HG02970 (cell line): ENCODE measurements around the gene F7.

Experiments used
- ATAC-seq: cut with Tn5 transposase; IDR thresholded peaks from one replicate; pipeline ENCODE4 v1.9.1; 2021; ENCODE audit warnings: mild to moderate bottlenecking, moderate library complexity, moderate number of reproducible peaks; ENCODE audit not compliant: unreplicated experiment, low FRiP score

Gene F7

DNA sequence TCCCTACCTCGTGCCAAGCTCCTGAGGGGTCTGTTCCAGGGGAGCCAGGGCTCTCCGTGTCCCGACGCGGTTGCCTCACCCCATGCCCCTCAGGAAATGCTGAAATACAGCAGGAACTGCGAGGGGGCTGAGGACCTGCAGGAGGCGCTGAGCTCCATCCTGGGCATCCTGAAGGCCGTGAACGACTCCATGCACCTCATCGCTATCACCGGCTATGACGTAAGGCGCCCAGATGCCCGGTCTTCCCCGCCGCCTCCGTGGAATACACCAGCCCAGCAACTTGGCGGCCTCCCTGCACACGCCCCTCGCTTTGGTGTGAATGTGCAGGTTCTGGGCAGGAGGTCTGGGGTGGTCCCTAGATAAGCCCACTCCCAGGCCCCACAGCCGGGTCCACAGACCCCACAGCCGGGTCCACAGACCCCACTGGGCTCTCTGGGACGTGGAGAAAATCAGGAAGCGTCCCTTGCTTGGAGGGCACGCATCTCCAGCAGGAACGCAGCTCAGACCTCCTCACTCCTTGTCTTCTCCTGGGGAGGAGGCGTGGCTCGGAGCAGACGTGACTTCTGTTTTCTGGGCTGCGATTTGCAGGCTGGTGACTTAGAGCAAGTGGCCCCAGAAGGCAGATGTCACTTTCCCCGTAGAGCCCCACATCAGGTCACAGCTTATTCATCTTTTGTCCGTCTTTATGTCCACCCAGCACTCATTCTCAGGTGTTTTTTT lies 19.4 kb upstream of the F7 start:
- ATAC-seq: no peak

DNA sequence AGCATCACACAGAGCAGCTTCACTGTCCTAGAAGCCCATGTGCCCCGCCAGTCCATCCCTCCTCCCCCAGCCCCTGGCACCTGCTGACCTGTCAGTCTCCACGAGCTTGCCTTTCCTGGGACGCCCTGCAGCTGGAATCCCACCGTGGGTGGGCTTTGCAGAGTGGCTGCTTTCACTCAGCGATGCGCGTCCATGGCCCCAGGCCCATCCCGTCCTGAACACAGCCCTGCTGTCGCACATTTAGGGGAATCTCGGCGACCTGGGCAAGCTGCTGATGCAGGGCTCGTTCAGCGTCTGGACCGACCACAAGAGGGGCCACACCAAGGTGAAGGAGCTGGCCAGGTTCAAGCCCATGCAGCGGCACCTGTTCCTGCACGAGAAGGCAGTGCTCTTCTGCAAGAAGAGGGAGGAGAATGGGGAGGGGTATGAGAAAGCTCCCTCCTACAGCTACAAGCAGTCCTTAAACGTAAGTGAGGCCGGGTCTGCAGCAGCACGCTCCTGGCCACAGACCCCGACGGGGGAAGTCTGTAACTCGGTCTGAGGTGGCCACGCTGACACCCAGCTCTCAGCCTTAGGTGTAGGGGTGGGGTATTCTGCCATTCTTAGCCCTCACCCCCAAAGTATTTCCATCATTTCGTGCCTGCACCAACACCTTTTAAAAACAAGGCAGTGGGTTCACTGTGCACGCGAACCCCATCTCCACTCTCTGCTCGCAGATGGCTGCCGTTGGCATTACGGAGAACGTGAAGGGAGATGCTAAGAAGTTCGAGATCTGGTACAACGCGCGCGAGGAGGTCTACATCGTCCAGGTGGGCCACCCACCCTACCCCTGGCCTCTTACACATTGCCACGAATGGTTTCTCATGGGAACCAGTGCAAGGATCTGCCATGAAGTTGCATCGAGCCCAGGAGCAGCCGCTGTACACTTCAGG lies 18.3 kb upstream of the F7 start:
- no peak for ATAC-seq

DNA sequence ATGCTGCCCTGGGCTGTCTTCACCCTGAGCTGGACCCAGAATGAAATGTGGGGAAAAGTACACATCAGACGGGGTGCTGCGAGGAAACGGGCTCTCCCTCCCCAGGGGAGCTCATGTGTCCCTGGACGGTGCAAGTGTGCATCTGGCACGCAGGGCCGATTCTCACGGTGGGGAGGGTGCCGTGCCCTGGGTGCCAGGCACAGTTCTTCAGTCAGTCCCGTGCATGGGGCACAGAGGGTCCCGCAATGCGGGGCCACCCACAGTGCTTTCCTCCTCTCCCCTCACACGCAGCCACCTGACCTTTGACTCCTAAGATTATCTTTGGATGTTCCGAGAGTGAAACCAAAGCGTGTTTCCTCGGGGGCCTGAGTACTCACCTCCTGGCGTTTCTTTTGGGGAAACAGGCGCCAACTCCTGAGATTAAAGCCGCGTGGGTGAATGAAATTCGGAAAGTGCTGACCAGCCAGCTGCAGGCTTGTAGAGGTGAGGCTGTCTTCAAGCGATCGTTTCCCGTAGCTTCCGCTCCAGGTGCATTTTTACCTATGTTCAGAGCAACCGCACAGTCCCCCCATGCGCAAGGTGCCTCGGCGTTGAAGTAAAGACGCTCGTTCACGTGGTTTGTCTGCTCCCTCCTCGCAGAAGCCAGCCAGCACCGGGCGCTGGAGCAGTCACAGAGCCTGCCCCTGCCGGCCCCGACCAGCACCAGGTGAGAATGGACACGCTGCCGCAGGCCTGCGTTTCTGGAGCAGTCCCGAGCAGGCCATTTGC lies 17.5 kb upstream of the F7 start:
- no peak for ATAC-seq

DNA sequence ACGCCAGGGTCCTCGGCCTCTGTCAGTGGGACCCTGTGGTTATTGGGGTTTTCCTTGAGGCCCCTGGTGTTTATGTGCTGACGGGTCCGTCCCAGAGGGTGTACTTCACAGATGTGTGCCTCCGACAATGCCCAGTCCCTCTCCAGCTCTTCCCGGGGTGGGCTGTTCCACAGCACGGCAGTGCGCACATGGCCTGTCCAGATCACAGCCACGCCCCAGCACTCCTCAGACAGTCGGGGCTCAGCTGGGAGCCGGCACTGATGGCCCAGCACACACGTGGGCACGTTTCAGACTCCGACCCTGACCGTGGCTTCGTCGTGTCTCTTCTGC lies 16.9 kb upstream of the F7 start:
- no peak for ATAC-seq

DNA sequence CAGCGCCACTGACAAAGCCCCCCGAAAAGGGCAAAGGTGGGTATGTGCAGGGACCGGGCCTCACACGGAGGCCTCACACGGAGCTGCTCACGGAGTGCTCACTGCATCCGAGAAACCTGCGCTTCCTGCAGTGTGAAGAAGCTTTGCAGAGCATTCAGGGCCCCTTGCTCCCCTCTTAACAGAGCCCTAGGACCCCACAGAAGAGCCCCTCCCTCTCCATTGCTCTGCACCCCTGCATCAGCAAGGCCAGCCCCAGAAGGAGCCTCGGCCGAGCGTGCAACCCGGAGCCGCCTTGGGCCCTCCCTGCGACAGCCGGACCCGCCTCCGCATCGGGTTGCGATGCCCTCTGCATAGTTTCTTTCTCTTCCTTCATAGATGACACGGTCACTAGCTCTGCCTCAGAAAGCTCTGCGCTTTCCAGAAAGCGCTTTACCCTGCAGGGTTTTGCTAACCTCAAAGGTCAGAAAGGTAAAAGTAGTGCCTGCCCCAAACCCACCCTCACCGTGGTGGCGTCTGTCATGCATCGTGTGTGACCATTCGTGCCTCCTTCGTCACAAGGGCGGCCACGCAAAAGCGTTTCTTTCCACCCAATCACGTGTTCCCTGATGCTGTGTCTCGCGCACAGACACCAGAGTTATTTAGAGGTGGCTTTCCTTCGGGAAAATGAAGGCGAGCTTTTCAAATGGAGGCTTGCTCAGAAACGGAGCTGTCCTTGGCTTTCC lies 15.7 kb upstream of the F7 start:
- ATAC-seq: no peak

DNA sequence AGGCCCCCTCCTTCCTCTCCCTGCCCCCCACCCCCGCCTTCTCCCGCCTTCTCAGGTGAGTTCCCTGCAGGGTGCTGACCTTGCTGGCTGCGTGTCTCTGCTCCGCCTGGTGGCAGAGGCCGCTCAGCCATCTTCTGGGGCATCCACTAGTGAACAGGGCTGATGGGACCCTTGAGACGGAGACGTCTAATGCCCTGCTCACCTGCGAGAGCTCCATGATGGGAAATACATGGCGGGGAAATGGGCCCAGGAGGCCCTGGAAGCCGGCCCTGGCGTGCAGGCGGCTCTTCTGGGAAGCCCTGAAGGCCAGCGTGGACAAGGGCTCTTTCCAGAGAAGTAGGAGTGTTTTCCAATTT lies 15.2 kb upstream of the F7 start:
- no peak for ATAC-seq

DNA sequence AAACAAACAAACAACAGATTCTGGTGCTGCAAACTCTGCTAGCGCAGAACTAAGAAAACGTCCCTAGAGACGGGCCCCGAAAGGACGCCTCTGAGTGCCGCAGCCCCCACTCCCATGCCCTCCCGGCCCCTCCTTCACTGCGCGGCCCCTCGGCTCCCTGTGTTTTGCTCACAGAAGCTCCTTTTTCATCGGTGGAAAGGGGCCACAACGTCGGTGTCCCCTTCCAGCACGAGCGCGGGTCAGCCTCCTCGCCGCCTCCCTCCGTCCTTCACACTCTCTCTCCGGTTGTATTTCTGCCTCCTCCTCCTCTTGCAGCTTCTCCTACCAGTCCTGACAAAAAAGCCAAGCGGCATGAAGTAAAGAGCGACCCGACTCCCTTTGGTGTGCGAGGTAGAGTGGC lies 14.8 kb upstream of the F7 start:
- ATAC-seq: no peak

DNA sequence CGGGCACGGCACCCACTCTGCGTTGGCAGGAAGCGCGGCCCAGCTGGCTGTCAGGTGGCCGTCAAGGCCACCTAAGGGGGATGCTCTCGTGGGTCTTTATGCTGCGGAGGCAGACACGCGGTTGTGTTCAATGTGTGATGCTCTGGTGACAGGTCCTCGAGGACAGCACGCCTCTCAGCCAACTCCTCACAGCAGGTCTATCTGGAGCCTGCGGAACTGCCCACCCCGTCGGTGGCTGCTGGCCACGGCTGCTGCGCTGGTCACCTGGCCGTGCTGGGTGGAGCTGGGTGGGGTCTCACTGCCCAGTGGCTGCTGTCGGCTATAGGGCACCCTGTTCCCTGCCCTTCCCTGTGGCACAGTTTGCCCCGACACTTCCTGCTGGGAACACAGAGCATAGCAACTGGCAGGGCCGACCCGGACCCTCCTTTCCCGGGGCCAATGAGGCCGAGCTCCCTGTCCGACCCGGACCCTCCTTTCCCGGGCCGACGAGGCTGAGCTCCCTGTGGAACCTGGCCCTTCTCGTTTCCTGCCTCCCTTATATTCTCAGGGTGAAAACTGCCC lies 14.3 kb upstream of the F7 start:
- ATAC-seq: no peak

DNA sequence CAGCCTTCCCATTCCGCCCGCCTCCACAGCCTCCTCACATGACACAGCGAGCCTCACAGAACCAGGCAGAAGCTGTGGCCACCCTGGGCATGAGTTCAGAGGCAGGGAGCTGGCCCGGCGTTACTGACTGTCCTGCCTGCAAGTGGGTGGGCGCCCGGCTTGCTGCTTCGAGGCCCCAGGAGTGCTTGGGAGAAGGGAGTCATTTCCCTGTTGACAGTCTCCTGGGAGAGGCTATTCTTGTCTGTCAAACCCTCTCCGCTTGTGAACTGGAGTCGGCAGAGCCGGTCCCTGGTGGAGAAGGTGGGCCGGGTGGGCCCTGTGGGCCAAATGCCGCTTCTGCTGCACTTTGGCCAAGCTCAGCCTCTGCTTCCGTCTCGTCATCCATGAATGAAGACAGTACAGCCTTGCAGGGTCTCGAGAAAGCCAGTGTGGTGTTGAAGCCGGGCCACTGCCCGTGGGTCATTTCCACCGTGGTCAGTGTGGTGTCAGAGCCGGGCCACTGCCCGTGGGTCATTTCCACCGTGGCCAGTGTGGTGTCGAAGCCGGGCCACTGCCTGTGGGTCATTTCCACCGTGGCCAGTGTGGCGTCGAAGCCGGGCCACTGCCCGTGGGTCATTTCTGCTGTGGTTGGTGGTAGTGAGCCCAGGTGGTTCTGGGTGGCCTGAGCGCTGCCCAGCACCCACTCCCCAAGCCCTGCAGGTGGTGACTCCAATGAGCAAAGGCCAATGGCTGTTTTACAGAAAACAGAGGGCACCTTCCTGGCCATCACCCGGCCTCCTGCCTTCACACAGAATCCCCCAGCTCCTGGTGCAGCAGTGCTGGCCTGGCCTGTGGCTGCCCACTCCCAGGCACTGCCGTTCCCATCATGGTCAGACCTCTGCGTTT lies 13.5 kb upstream of the F7 start:
- ATAC-seq: no peak

DNA sequence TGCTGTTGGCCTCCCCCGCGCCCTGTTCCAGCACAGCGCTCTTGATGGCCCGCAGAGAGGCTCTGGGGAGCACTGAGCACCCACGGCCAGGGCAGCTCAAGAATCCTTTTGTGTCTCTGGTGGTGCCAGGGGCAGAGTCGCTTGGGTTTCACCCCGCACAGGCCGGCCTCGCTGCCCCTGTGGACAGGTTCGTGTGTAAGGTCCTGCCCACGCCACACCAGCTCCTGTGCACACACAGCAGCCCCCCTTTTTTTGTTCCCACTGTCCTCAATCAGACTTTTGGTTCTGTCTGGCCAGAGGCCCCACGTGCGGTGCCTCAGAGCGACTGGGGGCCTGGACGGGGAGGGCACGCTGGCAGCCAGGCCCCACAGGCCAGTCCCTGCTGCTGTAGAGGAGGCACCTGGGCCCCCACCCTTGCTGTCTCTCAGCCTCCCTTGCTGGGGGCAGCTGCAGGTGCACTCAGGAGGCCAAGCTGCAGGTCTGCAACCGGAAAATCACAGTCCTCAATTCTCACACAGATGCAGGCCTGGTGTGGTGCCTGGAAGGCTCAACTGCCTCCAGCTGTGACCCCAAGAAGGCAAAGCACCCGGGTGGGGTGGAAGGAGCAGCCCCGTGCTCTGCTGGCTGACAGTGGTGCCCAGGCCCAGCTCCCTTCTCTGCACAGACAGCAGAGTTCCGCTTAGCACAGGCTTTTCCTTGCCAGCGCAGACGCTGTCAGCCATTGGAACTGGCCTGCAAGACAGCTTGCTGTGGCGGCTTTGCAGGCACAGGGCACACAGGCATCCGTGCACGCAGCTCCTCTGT lies 12.6 kb upstream of the F7 start:
- no peak for ATAC-seq

DNA sequence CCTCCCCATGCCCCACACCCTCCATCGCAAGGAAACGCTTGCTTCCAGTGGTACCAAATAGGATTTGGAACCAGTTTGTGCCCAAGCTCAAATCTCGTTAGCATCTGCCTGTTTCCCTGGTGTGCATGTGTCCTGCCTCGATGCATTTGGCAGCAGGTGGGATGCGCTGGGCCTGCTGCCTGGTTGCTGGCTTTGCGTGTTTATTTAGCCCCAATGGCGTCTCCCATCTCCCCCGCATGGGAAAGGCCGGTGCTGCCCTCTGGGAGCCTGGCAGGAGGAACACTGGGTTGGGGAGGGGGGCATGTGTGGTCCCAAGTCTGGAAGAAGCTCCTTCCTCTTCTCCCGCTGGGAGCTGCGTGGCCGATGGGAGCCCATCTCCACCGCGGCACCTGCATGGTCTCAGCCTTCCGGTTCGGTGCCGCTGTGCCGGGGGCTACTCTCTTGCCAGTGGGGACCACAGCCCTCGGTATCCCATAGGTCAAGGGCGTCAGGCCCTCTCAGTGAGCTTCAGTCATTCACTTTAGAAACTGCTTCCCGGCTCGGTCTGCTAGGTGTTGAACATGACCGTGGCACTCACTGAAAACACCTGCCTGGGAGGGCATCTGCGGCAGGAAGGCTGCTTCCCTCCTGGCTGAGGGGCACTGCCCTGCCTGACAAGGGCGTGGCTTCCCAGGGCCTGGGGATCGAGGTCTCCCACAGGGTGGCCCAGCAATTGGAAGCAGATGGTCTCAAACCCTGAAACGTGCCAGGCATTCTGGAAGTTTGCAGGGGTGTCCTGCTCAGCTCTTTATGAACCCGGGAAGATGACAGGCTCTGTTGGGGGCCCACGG lies 11.8 kb upstream of the F7 start:
- ATAC-seq: no peak

DNA sequence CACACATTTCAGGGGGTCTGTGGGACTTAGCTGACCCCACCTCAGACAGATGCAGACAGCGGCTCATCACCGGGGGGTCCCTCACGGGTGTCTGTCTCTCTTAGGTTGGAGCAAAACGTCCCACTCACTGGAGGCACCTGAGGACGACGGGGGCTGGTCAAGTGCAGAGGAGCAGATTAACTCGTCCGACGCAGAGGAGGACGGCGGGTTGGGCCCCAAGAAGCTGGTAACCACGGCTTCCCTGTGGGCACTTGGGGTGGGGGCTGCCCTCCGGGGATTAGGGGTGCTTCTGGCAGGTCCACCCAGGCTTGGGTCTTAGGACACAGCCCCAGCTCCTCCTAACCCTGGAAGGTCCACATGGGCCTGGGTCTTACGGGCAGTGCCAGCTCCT lies 11.2 kb upstream of the F7 start:
- ATAC-seq: no peak

DNA sequence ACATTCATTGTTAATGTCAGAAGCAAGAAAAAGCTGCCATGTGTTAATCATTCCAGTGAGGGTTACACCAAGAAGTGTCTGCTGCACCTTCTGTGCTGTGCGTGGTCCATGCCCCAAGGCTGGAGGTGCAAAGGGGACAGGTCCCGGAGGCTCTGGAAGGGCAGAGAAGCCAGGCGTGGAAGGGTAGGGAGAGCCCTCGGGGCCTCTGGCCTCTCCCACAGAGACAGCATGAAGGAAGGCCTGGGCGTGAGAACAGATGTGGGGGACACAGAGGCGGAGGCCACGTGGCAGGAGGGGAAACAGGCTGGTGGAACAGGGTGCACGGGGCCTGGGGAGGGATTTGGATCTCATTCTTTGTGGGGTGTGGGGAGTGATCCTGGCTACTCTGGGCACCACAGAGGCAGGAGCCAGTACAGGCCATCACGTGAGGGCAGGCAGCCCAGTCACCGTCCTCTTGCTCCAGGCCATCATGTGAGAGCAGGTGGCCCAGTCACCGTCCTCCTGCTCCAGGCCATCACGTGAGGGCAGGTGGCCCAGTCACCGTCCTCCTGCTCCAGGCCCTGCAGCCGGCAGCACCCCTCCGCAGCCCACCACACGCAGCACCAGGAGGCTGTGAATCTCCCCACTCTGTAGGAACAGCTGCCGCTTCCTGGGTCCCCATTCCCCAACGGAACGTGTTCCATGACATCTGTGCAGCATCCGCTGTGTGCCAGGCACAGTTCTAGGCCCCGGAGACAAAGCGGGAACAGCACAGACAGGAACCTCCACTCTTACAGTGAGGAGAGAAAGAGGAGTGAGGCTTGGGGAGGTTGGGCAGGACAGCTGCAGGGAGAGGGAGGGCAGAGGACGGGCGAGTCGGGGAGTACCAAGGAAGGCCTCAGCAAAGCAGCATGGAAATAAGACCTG lies 10.2 kb upstream of the F7 start:
- no peak for ATAC-seq

DNA sequence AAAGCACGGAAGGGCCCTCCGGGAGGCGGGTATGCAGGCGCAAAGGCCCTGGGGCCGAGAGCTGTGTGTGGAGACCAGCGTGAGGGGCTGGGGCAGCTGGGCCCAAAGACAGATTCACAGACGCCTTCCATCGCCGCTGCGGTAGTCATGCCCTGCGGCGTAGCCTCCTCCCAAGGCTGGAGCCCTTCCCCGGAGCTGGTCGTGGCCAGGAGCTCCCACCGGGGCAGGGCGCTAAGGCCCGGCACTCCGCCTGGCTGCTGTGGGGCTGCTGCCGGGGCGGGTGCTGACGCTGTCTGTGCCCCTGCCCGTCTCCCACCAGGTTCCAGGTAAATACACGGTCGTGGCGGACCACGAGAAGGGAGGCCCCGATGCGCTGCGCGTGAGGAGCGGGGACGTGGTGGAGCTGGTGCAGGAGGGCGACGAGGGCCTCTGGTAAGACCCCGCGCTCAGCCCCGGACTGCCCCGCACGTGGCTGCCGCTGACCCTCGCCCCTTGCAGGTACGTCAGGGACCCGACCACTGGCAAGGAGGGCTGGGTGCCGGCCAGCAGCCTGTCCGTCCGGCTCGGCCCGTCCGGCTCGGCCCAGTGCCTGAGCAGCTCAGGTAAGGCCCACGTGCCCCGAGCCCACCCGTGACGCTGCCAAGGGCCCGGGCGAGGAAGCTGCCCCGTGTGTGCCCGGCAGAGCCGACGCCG lies 9.4 kb upstream of the F7 start:
- ATAC-seq: no peak

DNA sequence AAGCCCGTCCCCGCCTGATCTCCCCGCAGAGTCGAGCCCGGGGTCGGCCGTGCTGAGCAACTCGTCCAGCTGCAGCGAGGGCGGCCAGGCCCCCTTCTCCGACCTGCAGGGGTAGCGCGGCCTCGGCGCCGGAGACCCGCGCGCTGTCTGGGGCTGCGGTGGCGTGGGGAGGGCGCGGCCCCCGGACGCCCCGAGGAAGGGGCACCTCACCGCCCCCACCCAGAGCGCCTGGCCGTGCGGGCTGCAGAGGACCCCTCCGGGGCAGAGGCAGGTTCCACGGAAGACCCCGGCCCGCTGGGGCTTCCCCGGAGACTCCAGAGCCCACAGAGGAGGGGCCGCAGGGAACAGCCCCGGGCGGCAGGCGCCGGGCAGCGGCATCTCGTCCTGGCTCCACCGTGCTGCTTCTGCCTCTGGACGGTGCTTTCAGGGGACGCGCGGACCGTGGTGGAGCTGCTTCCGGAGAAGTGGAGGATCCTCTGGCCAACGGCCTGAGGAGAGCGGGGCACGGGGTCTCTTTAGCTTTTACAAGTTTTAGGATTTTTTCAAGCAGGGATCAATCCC lies 8.8 kb upstream of the F7 start:
- no peak for ATAC-seq

DNA sequence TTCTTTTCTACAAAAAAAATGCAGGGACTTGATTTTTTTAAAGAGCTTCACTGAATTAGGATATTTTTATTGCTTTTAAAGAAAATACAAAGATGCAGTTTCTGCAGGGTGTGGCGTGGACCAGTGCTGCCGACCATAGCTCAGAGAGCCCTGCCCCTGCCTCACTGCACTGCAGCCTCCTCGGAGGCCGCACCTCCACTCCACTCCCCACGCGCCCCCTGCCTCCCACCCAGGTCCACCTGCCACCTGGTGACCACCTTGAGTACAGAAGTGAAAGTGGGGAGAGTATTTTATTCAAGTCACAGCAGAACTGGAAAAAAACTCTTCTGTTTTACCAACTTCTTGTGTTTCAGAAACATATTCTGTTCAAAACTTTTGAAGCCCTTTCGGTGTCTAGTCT lies 7.9 kb upstream of the F7 start:
- no peak for ATAC-seq
